T follicular helper cell (primary cell): ENCODE data around the gene MAP2K3.

ENCODE experiments used
- DNase-seq: peaks from one replicate; pipeline ENCODE4 v3.0.0-alpha.2; 2020; ENCODE audit warnings: low read depth

Gene MAP2K3

GRCh38 chr17:21351366-21352065 lies 67.0 kb downstream of the MAP2K3 start:
- DNase-seq: no peak

GRCh38 chr17:21352221-21352980 lies 67.9 kb downstream of the MAP2K3 start:
- DNase-seq: no peak

DNA sequence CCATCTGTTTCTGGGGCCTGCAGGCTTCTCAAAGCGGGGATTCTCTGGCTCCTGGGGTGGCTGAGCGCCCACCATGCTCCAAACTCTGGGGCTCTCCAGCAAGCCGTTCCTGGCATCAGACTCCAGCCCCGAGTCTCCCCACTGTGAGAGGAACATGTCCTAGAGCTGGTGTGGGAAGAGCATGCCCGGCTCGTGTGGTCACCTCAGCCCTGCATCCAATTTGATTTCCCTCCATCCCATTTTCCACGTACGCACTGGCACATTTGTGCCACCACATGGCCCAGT lies 68.4 kb downstream of the MAP2K3 start:
- DNase-seq: no peak

- no peak for DNase-seq
Observed at GRCh38 chr17:21353326-21354010, 69.0 kb downstream of the MAP2K3 start.

- no peak for DNase-seq
Observed at GRCh38 chr17:21354796-21355385, 70.4 kb downstream of the MAP2K3 start.

DNA sequence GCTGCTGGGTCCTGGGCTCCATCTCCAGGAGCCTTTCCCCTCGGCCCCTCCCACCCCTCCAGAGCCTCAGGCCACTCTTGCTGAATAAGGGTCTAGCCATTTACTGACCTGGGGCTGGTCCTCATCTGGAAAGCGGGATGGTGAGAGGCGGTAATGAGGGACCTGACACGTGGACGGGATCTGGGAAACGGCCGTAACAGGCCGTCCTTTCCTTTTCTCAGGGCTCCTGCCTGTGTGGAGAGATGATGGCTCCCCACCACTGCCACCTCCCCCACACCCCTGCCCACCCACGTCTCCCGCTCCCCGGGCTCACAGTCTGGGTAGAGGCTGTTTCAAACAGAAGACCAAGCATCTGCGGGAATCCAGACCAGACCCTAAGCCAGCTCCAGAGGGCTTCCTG lies 71.1 kb downstream of the MAP2K3 start:
- DNase-seq: no peak

DNA sequence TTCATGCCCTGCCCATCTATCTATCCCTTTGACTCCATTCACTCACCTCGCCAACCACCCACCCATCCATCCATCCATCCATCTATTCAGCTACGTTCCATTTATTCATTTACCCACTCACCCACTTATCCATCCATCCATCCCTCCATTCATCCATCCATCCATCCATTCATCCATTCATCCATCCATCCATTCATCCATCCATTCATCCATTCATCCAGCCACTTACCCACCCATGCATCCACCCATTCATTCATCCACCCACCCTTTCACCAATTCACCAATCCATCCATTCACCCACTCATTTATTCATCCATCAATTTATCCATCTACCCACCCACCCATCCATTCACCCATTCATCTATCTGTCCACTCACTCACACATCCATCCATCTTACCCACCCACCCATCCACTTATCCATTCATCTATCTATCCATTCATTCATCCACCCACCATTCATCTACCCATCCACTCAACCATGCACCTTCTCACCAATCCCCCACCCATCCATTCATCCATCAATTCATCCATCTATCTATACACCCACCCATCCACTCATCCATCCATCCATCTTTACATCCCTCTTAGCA lies 72.1 kb downstream of the MAP2K3 start:
- no peak for DNase-seq

GRCh38 chr17:21357281-21357680 lies 72.8 kb downstream of the MAP2K3 start:
- no peak for DNase-seq

DNA sequence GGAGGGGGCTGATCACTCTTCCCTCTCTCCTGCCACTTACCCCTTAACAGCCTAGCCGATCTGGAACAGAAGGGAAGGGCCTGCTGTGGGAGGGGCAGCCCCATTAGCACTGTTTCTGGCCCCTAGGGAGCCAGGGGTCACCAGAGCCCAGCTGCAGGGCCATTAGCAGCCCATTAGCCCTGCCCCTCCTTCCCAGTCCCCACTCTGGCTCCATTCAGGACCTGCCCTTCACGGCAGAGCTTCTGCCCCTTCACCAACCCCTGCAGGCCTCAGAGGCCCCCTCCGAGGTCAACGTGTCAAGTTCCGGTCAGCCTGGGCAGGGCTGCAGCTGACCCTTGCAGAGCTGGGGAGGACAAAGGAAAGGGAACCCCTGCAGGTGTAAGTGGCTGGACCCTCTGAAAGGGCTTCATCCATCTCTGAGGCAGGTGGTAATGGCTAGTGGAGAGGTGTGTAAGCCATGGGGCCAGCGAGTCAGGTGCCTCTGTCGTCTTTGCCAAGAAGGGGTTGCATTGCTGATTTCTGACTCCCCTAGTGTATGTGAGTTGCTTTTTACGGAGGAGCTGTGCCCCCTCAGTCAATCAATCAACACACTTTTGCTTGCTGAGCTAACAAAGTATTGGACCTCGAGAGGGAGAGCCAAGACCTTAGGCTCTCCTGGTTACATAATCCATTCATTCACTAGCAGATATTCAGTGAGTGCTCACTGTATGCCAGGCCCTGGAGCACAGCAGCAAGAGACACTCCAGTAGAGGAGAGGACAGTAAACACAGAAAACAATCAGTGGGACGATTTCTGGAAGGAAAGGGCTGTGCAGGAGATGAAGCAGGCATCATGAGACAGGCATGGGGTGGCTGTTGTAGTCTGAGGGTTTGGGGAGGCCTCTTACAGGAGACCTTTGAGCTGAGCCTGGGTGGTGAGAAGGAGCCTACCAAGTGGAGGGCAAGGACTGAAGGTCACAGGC lies 73.5 kb downstream of the MAP2K3 start:
- DNase-seq: no peak

DNA sequence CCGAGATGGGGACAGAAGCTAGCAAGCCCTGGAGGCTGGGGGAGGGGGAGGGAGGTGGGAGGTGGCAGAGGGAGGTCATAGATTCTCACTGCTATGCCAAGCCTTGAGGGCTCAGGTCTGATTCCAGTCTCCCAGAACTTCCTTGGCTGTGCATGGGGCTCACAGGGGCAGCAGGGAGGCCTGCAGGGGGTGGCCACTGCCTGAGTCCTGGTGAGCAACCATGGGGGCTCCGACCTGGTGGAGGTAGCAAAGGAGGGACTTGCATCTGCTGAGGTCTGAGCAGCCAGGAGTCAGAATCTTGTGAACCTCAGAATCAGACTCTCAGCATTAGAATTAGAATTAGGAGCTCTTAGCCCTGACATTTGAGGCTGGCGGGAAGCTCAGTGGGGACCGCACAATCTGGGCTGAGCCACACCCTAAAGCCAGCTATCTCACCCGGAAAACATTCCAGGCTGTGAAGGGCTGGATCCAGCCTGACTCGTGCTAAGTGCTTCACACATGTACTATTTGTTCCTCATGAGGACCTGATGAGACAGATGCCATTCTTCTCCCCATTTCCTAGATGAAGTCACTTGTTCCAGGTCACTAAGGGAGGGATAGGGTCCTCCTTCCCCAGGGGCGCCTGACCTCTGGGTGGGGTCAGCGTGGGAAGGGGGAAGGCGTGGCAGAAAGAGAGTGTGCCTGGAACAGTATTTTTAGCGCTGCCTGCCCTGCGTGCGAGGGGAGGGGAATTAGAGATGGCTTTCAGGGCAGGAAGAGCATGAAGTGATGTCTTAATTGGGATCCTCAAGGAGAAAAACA lies 74.4 kb downstream of the MAP2K3 start:
- no peak for DNase-seq

- DNase-seq: no peak
Observed at GRCh38 chr17:21359483-21359840, 75.0 kb downstream of the MAP2K3 start.

DNA sequence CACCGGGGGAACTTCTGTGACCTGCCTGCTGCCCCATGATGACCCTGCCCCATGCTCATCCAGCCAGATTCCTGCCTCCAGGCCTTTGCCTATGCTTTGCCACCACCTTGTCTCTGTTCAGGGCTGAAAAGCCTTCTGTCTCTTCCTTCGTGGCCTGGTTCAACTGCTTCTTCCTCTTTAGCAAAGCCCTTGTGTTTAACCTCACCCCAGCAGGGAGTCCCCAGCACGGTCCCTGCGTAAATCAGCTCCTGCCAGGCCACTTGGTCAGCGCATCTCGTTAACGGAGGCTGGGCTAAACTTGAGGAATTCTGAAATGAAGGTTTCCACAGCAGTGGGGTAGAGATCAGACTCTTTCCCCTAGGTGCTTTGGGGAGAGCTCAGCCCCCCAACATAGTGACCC lies 75.5 kb downstream of the MAP2K3 start:
- no peak for DNase-seq

GRCh38 chr17:21361020-21361809 lies 76.7 kb downstream of the MAP2K3 start:
- DNase-seq: no peak

- no peak for DNase-seq
Observed at GRCh38 chr17:21362331-21362931, 77.9 kb downstream of the MAP2K3 start.

DNA sequence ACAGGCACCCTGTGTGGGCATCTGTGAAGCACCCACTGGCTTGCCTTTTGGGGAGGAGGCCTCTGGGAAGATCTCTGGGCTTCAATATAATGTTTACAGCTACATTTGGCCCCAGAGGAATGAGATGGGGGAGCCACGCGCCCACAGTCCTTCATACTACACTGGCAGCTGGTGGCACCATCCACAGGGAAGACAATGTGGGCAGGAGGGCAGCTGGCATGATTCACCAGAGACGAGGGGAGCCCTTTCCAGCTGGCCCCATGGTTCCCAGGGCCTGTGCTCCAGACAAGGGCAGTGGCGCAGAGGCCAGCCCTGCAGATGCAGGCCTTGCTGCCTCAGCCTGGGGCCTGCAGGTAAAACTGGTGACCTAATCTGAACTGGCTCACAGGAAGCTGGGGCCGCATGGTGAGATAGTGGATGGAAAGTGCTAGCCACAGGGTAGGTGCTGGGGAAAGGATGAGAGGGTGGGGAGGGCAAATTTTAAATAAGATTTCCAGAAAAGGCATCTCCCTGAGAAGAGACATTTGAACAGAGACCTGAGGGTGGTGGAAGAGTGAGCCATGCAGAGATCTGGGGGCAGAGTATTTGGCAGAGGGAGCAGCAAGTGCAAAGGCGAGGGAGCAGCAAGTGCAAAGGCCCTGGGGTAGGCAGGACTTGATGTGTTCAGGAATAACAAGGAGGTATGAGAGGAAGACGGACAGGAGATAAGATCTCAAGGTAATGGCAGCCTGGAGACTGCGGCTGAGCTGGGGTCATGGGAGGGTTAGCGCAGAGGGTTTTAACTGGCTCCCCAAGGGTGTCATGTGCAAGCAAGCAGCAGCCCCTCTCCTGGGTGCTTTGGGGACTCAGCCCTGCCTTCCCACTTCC lies 79.5 kb downstream of the MAP2K3 start:
- DNase-seq: no peak
